PC-9 (cell line): ENCODE measurements around the gene ATP23. TPM values are rescaled to one million over a fixed set of nuclear protein-coding genes. Genes with fewer than 3 reads are reported as not detected.
A peak's percentile ranks its signal among the peaks of the same experiment; 100 is the strongest.

Experiments used
- Bru-seq: library from RNA; stranded (reverse); fragments of 400-500 nt; gene quantifications from one replicate; lab custom pipeline; 2021; lab: Mats Ljungman, UMichigan
- BruChase-seq, 2 experiments: library from RNA; stranded (reverse); fragments of 400-500 nt; gene quantifications; one replicate each; lab custom pipeline; 2021; lab: Mats Ljungman, UMichigan
- BruUV-seq: library from RNA; stranded (reverse); fragments of 400-500 nt; replicated peaks from 2 replicates; lab custom pipeline; 2021; lab: Mats Ljungman, UMichigan
- CTCF ChIA-PET: fragments of 300-600 bp; sonication (Branson Sonifier 250); formaldehyde crosslinking; loops from one replicate; lab custom pipeline; 2022; ENCODE audit warnings: antibody characterized with exemption; lab: Charles Lee
- POLR2A ChIA-PET: fragments of 300-600 bp; sonication (Branson Sonifier 250); formaldehyde crosslinking; loops from one replicate; lab custom pipeline; 2022; ENCODE audit warnings: antibody characterized with exemption; ENCODE audit not compliant: unreplicated experiment; lab: Charles Lee
- DNase-seq, 2 experiments: peaks; one replicate each; pipeline versions ENCODE4 v3.0.0 to v3.0.0-alpha.2; 2015 to 2022; ENCODE audit warnings: mixed read lengths in 1 of 2
- H2AFZ ChIP-seq: fragments of 200-600 bp; sonication (generic); 2 replicates; pipeline ENCODE4 v1.8.1; 2017; ENCODE audit warnings: antibody characterized with exemption
- H3F3A ChIP-seq: fragments of 200-600 bp; sonication (generic); 2 replicates; pipeline ENCODE4 v1.8.1; 2017; ENCODE audit warnings: antibody characterized with exemption, mild to moderate bottlenecking, low read depth; ENCODE audit not compliant: insufficient read depth
- H3K27ac ChIP-seq: fragments of 200-600 bp; sonication (generic); 2 replicates; pipeline ENCODE4 v1.6.1; 2016; ENCODE audit warnings: mixed run types
- H3K27me3 ChIP-seq: fragments of 200-600 bp; sonication (generic); 2 replicates; pipeline ENCODE4 v1.6.1; 2016; ENCODE audit warnings: low read depth, mixed run types; ENCODE audit not compliant: insufficient read depth
- H3K36me3 ChIP-seq: fragments of 200-600 bp; sonication (generic); 2 replicates; pipeline ENCODE4 v1.6.1; 2016; ENCODE audit warnings: low read depth, mixed run types
- H3K4me1 ChIP-seq: fragments of 200-600 bp; sonication (generic); replicated peaks from 2 replicates; pipeline ENCODE4 v1.6.1; 2016; ENCODE audit warnings: mixed run types; ENCODE audit not compliant: insufficient read depth
- H3K4me2 ChIP-seq: fragments of 200-600 bp; sonication (generic); 2 replicates; pipeline ENCODE4 v1.6.1; 2017; ENCODE audit warnings: mixed run types
- H3K4me3 ChIP-seq: fragments of 200-600 bp; sonication (generic); 2 replicates; pipeline ENCODE4 v1.6.1; 2016; ENCODE audit warnings: mixed run types
- H3K79me2 ChIP-seq: fragments of 200-600 bp; sonication (generic); 2 replicates; pipeline ENCODE4 v1.6.1; 2017; ENCODE audit warnings: low read depth, mixed run types
- H3K9me2 ChIP-seq: fragments of 200-600 bp; sonication (generic); 2 replicates; pipeline ENCODE4 v1.8.1; 2017; ENCODE audit warnings: mild to moderate bottlenecking; ENCODE audit not compliant: insufficient read depth
- H3K9me3 ChIP-seq: fragments of 200-600 bp; sonication (generic); 2 replicates; pipeline ENCODE4 v1.8.1; 2016; ENCODE audit warnings: low read depth; ENCODE audit not compliant: insufficient read depth
- H4K20me1 ChIP-seq: fragments of 200-600 bp; sonication (generic); 2 replicates; pipeline ENCODE4 v1.8.1; 2017; ENCODE audit not compliant: insufficient read depth
- EZH2 ChIP-seq: fragments of 200-600 bp; sonication (generic); IDR thresholded peaks from 2 replicates; pipeline ENCODE4 v1.8.0; 2017; ENCODE audit warnings: antibody characterized with exemption, low read depth
- intact Hi-C: fragments of 100-400 bp; cut with micrococcal nuclease; formaldehyde crosslinking; loops from one replicate; pipeline ENCODE4 v1.10.0; 2022; ENCODE audit not compliant: unreplicated experiment
- long read RNA-seq: library from polyadenylated mRNA; stranded (forward); transcript quantifications from one replicate; pipeline ENCODE4 v2.0.0, GENCODE V29; 2022
- total RNA-seq: library from RNA; stranded (reverse); gene quantifications from 2 replicates; pipeline ENCODE4 v1.2.3, GENCODE V29; 2021
- TF ChIP-seq, protein P1 (sequence below): fragments of 200-600 bp; sonication (generic); conservative IDR thresholded peaks from 2 replicates; pipeline ENCODE4 v1.6.1; 2017; ENCODE audit warnings: mixed run types, antibody characterized with exemption, mild to moderate bottlenecking, moderate library complexity

The ATP23 gene, protein sequence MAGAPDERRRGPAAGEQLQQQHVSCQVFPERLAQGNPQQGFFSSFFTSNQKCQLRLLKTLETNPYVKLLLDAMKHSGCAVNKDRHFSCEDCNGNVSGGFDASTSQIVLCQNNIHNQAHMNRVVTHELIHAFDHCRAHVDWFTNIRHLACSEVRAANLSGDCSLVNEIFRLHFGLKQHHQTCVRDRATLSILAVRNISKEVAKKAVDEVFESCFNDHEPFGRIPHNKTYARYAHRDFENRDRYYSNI
- total RNA-seq (5.1 and 6.5 TPM in 2 replicates), Bru-seq, nascent RNA (percentile 49 among the genes with signal in this experiment), BruChase-seq, experiment 1, labeled RNA remaining after a 2-hour chase (percentile 43 among the genes with signal in this experiment), BruChase-seq, experiment 2, labeled RNA remaining after a 6-hour chase (percentile 40 among the genes with signal in this experiment)
- long read RNA-seq, transcript ATP23-201 (6 exons, 1,245 nt): major isoform, 19 of 22 reads
- long read RNA-seq, partial matches to known transcripts: 2 of 22 reads
- long read RNA-seq, other reads (novel, unspliced or antisense): 1 of 22 reads

DNA sequence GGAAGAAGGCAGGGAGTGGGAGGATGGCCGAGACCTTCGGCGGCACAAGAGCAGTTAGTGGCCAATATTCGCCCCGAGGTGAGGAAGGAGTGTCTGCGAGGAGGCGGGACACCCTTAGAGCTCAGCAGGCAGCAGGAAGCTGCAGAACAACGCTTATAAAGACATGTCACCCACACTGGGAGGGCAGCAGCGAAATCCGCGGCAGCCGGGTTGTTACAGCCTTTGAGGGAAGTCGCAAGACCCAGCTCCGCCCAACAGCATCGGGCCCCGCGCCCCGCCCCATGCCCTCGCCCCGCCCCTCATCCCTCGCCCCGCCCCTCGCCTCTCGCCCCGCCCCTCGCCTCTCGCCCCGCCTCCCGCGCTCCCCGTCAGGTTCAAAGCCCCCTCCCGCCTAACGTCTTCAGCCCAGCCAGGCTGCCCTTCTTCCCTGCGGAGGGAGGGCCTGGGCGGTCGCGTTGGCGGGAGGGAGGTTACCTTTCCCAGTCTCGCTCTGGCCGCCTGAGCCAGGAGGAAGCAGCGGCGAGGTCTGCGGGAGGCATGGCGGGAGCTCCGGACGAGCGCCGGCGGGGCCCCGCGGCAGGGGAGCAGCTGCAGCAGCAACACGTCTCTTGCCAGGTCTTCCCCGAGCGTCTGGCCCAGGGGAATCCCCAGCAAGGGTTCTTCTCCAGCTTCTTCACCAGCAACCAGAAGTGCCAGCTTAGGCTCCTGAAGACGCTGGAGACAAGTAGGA is at the start of gene ATP23:
ATP23 (plus strand) TSS at position 403 of the 730 bp plus-strand sequence; CDS start at position 538, 135 bp downstream.
- no peaks in the 10 kb centered on the region for H3K9me2 ChIP-seq
- no TSS peak for BruUV-seq
- H3K4me1 ChIP-seq: peaks cover 22% of the 10 kb centered on the region; the same call in 1 of the 2 replicates
- no peaks in the 10 kb centered on the region for H3K27me3 ChIP-seq
- peak; percentile 86 to 96 for DNase-seq
- H3K4me3 ChIP-seq: peak within 1 kb of the TSS; percentile 68
- H3K36me3 ChIP-seq: no peaks in the 10 kb centered on the region
- H3K4me2 ChIP-seq: peak within 1 kb of the TSS; percentile 88
- no peaks in the 10 kb centered on the region for H3K9me3 ChIP-seq
- POLR2A ChIA-PET: interaction anchor here (0.6 to 0.8 kb wide), 8 partner anchors 13 to 979 kb away, joined by 3 to 22 read pairs (median 4); partner anchors contain the start of gene LRIG3
- H2AFZ ChIP-seq: peak within 1 kb of the TSS; percentile 96
- H3K27ac ChIP-seq: peak within 1 kb of the TSS; percentile 62
- CTCF ChIA-PET: interaction anchor here (0.5 to 0.6 kb wide), 2 partner anchors 727 to 817 kb away, joined by 3 read pairs; no protein-coding TSS in a partner anchor
- H3K79me2 ChIP-seq: no peaks in the 10 kb centered on the region
- H3F3A ChIP-seq: peaks cover 20% of the 10 kb centered on the region
- H4K20me1 ChIP-seq: no peaks in the 10 kb centered on the region
- no peak for TF ChIP-seq EZH2
- TF ChIP-seq, protein P1, sequence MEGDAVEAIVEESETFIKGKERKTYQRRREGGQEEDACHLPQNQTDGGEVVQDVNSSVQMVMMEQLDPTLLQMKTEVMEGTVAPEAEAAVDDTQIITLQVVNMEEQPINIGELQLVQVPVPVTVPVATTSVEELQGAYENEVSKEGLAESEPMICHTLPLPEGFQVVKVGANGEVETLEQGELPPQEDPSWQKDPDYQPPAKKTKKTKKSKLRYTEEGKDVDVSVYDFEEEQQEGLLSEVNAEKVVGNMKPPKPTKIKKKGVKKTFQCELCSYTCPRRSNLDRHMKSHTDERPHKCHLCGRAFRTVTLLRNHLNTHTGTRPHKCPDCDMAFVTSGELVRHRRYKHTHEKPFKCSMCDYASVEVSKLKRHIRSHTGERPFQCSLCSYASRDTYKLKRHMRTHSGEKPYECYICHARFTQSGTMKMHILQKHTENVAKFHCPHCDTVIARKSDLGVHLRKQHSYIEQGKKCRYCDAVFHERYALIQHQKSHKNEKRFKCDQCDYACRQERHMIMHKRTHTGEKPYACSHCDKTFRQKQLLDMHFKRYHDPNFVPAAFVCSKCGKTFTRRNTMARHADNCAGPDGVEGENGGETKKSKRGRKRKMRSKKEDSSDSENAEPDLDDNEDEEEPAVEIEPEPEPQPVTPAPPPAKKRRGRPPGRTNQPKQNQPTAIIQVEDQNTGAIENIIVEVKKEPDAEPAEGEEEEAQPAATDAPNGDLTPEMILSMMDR: no peak
- intact Hi-C loops: no loop called here

DNA sequence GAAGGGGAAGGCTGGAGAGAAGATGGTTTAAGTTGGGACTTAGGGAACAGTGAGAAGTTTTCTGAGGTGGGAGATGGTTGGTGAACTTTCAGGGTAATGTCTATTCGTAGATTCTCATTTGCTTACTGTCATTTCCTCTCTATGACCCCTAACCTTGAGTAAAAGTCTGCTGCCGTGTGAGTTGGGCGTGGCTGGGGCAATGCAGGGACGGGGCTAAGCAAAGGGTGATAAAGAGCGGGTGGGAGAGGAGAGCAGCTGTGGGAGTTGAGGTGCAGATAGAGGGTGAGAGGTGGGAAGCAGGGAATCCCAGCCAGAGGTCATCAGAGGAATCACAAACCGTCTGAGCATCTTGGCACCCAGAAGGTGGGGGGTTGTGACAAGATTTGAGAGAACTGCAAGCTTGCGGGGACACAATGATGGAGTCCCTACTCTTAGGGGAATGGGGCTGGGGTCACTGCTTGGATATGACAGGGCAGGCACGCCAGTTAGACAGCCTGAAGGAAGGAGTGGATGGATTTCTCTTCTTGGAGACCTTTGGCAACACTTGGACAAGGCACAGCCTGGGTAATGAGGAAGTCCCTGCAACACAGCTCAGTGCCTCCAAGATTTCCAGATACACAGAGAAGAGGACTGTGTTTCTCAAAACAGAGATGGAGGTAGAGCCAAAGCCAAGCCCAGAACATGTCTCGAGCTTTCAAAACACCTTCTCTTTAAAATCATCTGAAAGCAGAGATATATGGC is 49.0 kb upstream of the ATP23 start:
- H2AFZ ChIP-seq: no peak overlapping the region
- H3K36me3 ChIP-seq: no peaks in the 10 kb centered on the region
- H3K4me3 ChIP-seq: no peak overlapping the region
- no peaks in the 10 kb centered on the region for H3K79me2 ChIP-seq
- H3K4me2 ChIP-seq: no peak overlapping the region
- no peak overlapping the region for H3K27ac ChIP-seq
- H3K9me2 ChIP-seq: no peaks in the 10 kb centered on the region
- BruUV-seq: no TSS peak
- no peaks in the 10 kb centered on the region for H3K27me3 ChIP-seq
- no peak for TF ChIP-seq EZH2
- TF ChIP-seq, protein P1: no peak
- intact Hi-C loops: no loop called here
- CTCF ChIA-PET: interaction anchor here (0.6 kb wide), 1 partner anchor 74 kb away, joined by 3 read pairs; the partner anchor contains the start of gene AVIL
- POLR2A ChIA-PET: no interaction called here
- no peaks in the 10 kb centered on the region for H3K9me3 ChIP-seq
- peaks cover 48% of the 10 kb centered on the region for H3F3A ChIP-seq
- DNase-seq: no peak
- no peaks in the 10 kb centered on the region for H4K20me1 ChIP-seq
- H3K4me1 ChIP-seq: peaks cover 81% of the 10 kb centered on the region
